IPS-15b (cell line): ENCODE measurements around the gene SAP25.

Experiments used
- H3K27me3 ChIP-seq: one replicate; pipeline ENCODE4 v1.6.1; 2013; ENCODE audit warnings: low read length; ENCODE audit not compliant: control insufficient read depth, insufficient read depth
- H3K36me3 ChIP-seq: one replicate; pipeline ENCODE4 v1.6.1; 2013; ENCODE audit warnings: low read length; ENCODE audit not compliant: control insufficient read depth, insufficient read depth
- H3K4me1 ChIP-seq: one replicate; pipeline ENCODE4 v1.6.1; 2013; ENCODE audit warnings: mild to moderate bottlenecking, low read length; ENCODE audit not compliant: control insufficient read depth, insufficient read depth
- H3K4me3 ChIP-seq: one replicate; pipeline ENCODE4 v1.5.1; 2013; ENCODE audit warnings: low read depth, low read length
- H3K9ac ChIP-seq: one replicate; pipeline ENCODE4 v1.6.1; 2013; ENCODE audit warnings: low read depth, mild to moderate bottlenecking, low read length
- H3K9me3 ChIP-seq: one replicate; pipeline ENCODE4 v1.6.1; 2013; ENCODE audit warnings: mild to moderate bottlenecking, low read length; ENCODE audit not compliant: control insufficient read depth, insufficient read depth

SAP25 gene

DNA sequence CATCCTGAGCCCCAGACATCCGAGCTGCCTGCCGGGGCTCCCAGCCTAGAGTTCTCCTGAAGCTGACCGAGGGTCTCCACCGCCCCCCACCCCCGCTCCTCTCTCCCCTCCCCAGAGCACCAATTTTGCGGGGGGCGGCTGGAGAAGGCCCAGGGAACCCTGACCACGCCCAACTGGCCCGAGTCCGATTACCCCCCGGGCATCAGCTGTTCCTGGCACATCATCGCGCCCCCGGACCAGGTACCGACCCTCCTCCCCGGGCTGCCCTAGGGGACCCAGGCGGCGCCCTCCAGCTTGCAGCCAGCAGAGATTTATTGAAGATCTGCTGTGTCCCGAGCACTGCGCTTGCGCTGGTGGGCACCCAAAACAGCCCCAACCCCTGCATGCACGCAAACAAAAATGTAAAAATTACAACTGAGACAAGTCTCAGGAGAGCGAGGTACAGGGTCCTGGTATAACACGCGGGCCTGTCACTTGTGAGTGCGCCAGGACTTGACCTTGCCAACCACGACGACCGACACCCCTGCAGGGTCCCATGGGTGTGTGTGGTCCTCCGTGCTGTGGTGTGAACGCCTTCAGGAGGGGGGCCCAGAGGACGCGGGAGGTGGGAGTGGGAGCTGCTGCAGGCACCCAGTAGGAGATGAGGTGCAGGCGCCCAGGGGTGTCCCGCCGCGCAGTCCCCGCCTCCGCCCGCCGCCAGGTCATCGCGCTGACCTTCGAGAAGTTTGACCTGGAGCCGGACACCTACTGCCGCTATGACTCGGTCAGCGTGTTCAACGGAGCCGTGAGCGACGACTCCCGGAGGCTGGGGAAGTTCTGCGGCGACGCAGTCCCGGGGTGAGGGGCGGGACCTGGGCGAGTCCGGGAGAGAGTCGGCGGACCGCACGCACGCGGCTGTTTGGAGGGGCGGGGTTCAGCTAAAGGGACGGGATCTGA is 31.5 kb upstream of the SAP25 start:
- Histone ChIP-seq H3K9me3 (no peaks in the 10 kb centered on the region), H3K9ac (no peak overlapping the region), H3K4me1 (no peaks in the 10 kb centered on the region), H3K36me3 (peaks cover 9% of the 10 kb centered on the region), H3K27me3 (peaks cover 2% of the 10 kb centered on the region), H3K4me3 (peak overlapping the region; percentile 74)

DNA sequence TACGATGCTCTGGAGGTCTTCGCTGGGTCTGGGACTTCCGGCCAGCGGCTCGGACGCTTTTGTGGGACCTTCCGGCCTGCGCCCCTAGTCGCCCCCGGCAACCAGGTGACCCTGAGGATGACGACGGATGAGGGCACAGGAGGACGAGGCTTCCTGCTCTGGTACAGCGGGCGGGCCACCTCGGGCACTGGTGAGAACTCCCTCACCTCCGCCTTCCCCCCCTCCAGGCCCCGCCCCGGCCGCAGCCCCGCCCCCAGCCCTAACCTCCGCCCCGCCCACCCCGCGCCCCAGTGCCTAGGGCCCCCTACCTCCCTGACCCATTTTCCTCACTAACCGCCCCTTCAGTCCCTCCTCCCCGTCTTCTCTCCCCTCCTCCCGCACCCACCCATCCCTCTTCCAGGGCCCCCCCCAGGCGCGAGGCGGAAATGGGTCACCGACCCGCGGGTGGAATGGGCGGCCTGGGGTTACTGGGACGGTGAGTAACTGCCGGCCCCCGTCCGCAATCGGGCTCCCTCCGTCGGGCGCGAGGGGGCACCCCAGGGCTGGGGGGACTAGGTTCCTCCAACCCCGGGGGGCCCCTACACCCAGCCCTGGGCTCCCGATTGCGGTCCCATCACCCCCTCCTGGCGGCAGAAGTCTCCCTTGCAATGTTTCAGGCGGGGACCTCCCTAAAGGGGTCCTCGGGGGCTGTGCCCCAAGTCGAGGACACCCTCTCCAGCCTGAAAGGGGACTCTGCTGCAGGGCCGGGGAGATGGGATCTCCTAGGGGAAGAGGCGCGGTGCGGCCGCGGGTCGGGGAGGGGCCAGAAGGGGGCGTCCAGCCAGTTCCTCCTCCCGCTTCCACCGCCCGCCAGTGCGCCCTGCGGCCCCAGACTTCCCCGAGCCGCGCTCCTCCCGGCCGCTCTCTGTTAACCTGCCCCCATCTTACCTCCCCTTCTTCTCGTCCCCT is 30.6 kb upstream of the SAP25 start:
- Histone ChIP-seq H3K4me3 (peak overlapping the region; percentile 87), H3K4me1 (no peaks in the 10 kb centered on the region), H3K9ac (peak overlapping the region; percentile 65), H3K36me3 (peaks cover 12% of the 10 kb centered on the region), H3K9me3 (no peaks in the 10 kb centered on the region), H3K27me3 (peaks cover 2% of the 10 kb centered on the region)

DNA sequence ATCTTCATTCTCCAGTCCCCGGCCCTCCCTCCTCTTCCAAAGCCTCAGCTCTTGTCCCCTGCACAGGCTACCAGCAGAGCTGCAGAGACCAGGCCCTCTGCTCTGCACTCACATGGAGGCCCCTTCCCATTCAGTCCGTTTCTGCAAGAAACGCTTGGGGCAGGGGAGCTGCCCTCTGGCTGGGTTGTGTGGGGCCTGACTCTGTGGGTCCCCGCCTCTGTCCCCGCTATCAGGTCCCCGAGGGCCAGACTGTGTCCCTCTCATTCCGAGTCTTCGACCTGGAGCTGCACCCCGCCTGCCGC is 30.0 kb upstream of the SAP25 start:
- H3K4me1 ChIP-seq = no peaks in the 10 kb centered on the region
- H3K36me3 ChIP-seq = peaks cover 12% of the 10 kb centered on the region
- peak overlapping the region; percentile 87 for H3K4me3 ChIP-seq
- no peaks in the 10 kb centered on the region for H3K9me3 ChIP-seq
- peak overlapping the region; percentile 65 for H3K9ac ChIP-seq
- peaks cover 2% of the 10 kb centered on the region for H3K27me3 ChIP-seq

DNA sequence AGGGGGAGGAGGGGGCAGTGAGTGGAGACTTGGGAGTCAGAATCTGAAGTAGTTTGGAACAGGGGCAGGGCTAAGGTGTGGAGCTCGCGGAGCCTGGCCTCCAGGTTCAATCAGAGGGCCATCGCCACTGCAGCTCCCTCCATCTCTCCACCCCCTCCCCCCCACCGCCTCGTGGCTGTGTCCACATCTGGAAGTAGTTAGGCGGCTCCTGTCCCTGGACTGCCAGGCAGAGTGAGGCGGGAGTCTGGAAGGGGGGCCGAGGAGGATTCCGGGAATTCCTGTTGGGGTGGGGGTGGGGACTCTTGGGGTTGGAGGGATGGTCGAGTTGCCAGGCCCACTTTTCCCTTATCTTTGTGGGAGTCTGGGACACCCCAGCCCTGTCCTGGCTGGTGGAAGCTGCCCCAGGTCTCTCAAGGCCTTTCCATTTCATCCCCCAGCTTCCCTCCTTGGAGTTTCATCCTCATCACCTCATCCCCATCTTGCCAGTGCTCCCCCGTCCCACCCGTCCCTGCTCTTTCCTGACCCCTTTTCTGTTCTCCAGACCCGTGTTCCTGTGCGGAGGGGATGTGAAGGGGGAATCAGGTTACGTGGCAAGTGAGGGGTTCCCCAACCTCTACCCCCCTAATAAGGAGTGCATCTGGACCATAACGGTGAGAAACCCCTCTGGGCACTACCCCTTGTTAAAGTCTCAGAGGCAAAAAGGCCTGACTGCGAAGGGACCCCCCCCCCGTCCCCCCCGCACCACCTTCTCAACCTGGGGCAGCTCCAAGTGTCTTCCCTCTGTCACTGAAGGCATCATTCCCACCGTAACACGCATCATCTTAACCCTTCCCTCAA is 29.4 kb upstream of the SAP25 start:
- peaks cover 2% of the 10 kb centered on the region for H3K27me3 ChIP-seq
- H3K36me3 ChIP-seq = peaks cover 12% of the 10 kb centered on the region
- H3K9ac ChIP-seq = peak overlapping the region; percentile 65
- no peaks in the 10 kb centered on the region for H3K9me3 ChIP-seq
- H3K4me1 ChIP-seq = no peaks in the 10 kb centered on the region
- peak overlapping the region; percentile 87 for H3K4me3 ChIP-seq

DNA sequence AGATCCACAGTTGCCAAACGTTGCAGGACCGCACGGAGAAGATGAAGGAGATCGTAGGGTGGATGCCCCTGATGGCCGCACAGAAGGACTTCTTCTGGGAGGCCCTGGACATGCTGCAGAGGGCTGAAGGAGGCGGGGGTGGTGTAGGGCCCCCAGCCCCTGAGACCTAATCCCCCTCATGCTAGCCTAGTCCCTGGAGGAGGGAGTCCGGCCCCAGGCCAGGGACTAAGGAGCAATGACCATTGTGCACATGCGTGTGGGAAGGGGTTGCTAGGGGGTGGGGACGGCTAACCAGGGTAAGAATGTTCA is 27.0 kb upstream of the SAP25 start:
- no peak overlapping the region for H3K9ac ChIP-seq
- peaks cover 11% of the 10 kb centered on the region for H3K36me3 ChIP-seq
- H3K9me3 ChIP-seq = no peaks in the 10 kb centered on the region
- no peak overlapping the region for H3K4me3 ChIP-seq
- H3K27me3 ChIP-seq = no peaks in the 10 kb centered on the region
- H3K4me1 ChIP-seq = no peaks in the 10 kb centered on the region

DNA sequence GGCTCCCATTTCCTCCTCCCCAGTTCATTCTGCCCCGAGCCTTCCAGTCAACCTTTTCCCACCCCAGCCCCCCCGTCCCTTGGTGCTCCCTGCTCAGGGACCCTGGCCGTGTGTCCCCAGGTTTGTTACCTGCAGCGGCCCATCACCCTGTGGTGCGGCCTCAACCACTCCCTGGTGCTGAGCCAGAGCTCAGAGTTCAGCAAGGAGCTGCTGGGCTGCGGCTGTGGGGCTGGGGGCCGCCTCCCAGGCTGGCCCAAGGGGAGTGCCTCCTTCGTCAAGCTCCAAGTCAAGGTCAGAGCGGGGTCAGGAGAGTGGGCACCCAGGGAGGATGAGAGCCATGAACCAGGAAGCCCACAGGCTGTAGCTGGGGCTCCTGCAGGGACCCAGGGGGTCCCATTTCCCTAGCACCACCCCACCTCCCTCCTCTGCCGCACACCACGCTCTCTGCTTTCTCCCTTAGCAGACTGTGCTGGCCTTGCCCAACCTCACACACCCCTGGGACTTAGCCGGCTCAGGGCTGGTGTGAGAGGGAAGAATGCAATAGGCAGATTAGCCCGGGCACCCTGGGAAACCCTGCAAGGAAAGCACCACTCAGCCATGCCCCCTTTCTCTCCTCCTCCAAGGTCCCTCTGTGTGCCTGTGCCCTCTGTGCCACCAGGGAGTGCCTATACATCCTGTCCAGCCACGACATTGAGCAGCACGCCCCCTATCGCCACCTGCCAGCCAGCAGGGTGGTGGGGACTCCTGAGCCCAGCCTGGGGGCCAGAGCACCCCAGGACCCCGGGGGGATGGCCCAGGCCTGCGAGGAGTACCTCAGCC is 26.4 kb upstream of the SAP25 start:
- Histone ChIP-seq H3K4me1 (no peaks in the 10 kb centered on the region), H3K27me3 (no peaks in the 10 kb centered on the region), H3K9ac (no peak overlapping the region)

DNA sequence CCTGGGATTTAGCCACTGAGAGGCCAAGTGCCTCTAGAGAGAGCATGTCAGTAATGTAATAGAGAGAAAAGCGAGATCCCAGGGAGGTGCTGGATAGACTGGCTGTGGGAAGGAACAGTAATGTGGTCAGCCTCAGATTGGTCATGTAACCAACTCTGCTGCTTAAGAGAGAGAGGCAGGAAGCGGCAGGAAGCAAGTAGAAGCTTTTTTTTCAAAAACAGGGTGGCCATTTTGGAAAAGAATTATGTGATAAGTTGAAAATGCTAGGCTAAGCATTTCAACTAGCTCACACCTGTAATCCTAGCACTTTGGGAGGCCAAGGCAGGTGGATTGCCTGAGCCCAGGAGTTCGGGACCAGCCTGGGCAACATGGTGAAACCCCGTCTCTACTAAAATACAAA is 24.7 kb upstream of the SAP25 start:
- Histone ChIP-seq H3K36me3 (peaks cover 13% of the 10 kb centered on the region), H3K27me3 (no peaks in the 10 kb centered on the region), H3K9ac (no peak overlapping the region), H3K4me3 (no peak overlapping the region), H3K9me3 (no peaks in the 10 kb centered on the region), H3K4me1 (no peaks in the 10 kb centered on the region)

More for the DNA sequence above, 26.4 kb upstream of the SAP25 start:
- no peak overlapping the region for H3K4me3 ChIP-seq
- H3K9me3 ChIP-seq = no peaks in the 10 kb centered on the region
- H3K36me3 ChIP-seq = peaks cover 11% of the 10 kb centered on the region

DNA sequence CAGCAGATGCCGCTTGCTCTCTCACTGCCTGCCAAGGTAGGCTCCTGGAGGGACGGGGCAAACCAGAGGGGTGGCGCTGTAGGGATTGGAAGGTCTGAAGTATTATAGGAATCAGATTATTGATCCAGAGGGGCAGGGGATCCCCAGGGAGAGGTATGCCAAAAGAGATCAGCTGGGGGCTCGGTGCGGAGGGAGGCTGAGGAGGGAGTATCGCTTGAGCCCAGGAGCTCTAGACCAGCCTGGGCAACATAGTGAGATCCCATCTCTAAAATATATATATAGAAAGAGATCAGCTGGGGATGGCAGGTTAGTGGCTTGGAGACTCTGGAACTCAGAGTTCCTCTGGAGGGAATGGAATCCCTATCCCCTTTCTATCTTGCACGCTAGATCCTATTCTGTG is 21.5 kb upstream of the SAP25 start:
- Histone ChIP-seq H3K9ac (no peak overlapping the region), H3K27me3 (no peaks in the 10 kb centered on the region), H3K36me3 (peaks cover 9% of the 10 kb centered on the region), H3K4me1 (peaks cover 5% of the 10 kb centered on the region), H3K4me3 (no peak overlapping the region), H3K9me3 (no peaks in the 10 kb centered on the region)

DNA sequence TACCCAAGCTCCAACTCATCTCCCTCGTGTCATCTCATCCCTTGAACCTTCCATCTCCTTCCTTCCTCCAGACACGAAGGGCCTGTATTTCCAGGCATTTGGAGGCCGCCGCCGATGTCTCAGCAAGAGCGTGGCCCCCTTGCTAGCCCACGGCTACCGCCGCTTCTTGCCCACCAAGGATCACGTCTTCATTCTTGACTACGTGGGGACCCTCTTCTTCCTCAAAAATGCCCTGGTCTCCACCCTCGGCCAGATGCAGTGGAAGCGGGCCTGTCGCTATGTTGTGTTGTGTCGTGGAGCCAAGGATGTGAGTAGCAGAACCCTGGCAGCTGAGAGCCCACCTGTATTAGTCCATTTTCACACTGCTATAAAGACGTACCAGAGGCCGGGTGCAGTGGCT is 17.9 kb upstream of the SAP25 start:
- Histone ChIP-seq H3K4me3 (no peak overlapping the region), H3K36me3 (peaks cover 6% of the 10 kb centered on the region), H3K9ac (no peak overlapping the region), H3K27me3 (no peaks in the 10 kb centered on the region), H3K4me1 (peaks cover 14% of the 10 kb centered on the region), H3K9me3 (no peaks in the 10 kb centered on the region)

DNA sequence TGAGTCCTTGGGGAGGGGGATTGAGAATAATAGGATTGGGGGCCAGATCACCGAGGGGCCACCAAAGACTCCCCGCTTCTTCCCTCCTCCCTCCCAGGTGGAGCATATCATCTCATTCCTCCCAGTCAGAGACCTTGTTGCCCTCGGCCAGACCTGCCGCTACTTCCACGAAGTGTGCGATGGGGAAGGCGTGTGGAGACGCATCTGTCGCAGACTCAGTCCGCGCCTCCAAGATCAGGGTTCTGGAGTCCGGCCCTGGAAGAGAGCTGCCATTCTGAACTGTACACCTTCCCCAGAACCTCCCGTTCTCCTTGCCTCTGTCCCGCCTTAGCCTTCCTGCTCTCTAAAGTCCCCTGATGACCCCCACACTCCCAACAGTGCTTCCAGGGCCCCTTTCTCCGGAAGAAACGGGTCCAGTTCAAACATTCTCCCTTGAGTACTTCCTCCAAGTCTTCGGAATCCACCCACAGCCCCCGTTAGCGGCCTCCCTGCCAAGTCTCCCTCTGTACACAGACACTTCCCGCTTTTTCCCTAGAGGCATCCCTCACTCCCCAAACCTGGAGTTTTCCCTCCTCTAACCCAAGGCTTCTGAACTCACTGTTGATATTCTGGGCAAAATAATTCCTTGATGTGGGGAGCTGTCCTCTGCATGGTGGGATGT is 16.5 kb upstream of the SAP25 start:
- H3K9ac ChIP-seq = no peak overlapping the region
- H3K36me3 ChIP-seq = peaks cover 3% of the 10 kb centered on the region
- H3K4me3 ChIP-seq = peak overlapping the region; percentile 12
- no peaks in the 10 kb centered on the region for H3K9me3 ChIP-seq
- no peaks in the 10 kb centered on the region for H3K27me3 ChIP-seq
- H3K4me1 ChIP-seq = peaks cover 14% of the 10 kb centered on the region
